ENCODE results near the gene ROBO3. TPM values are rescaled to one million over a fixed set of nuclear protein-coding genes. Genes with fewer than 3 reads are reported as not detected.

The ROBO3 gene
- total RNA-seq, 2 experiments from 2014 or later: 26.2 to 27.2 TPM

DNA sequence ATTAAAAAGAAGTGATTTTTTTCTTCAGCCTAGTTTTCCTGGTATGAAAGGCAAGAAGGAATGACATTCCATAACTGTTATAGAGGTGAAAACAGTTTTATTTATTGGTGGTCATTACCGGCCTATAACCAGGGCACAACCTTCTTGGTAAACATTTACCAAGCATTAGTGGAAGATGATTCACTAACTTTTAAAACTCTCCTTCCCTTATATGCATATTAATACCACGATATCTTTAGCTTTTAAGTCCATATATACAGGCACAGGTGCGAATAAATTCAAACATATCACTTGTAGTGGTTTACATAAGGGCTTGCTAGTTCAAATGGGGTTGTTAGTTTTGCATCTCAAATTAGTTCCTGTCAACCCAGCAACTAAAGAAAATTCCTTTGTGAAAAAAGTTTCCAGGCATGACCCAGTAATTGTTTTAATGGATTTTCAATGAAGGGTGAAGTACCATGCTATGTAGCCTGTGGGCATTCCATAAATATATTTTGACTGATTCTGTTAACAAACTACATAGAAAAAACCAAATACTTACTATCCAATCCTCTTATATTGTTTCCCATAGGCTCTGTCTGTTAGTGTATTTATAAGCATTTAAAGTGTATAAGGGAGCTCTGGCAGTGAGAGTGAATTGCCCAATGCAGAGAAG lies 30.6 kb upstream of the ROBO3 start:
- H3K27ac ChIP-seq (ENCODE audit: low read depth in 1 of 2, low read length in 2 of 2): no peak overlapping the region
- TF ChIP-seq, protein P1, sequence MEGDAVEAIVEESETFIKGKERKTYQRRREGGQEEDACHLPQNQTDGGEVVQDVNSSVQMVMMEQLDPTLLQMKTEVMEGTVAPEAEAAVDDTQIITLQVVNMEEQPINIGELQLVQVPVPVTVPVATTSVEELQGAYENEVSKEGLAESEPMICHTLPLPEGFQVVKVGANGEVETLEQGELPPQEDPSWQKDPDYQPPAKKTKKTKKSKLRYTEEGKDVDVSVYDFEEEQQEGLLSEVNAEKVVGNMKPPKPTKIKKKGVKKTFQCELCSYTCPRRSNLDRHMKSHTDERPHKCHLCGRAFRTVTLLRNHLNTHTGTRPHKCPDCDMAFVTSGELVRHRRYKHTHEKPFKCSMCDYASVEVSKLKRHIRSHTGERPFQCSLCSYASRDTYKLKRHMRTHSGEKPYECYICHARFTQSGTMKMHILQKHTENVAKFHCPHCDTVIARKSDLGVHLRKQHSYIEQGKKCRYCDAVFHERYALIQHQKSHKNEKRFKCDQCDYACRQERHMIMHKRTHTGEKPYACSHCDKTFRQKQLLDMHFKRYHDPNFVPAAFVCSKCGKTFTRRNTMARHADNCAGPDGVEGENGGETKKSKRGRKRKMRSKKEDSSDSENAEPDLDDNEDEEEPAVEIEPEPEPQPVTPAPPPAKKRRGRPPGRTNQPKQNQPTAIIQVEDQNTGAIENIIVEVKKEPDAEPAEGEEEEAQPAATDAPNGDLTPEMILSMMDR (IDR thresholded peaks at IDR 0.05): no peak
- H3K36me3 ChIP-seq (ENCODE audit: insufficient read depth, low read length): no peaks in the 10 kb centered on the region
- ChIA-PET CTCF (no interaction called here), POLR2A (no interaction called here)
- H3K4me3 ChIP-seq (ENCODE audit: low read length): no peak overlapping the region
- no peak overlapping the region for H3K4me3 Mint-ChIP-seq
- DNase-seq: no peak
- peaks cover 15% of the 10 kb centered on the region for H3K4me1 Mint-ChIP-seq (ENCODE audit: low read depth)
- peaks cover 59% of the 10 kb centered on the region for H3K27me3 Mint-ChIP-seq
- no peaks in the 10 kb centered on the region for H3K9me3 Mint-ChIP-seq
- peaks cover 0 to 4% of the 10 kb centered on the region in 2 experiments for H3K9me3 ChIP-seq (ENCODE audit: control insufficient read depth in 1 of 2, insufficient read depth in 1 of 2, low read length in 2 of 2)
- ATAC-seq (ENCODE audit: poor library complexity): no peak
- H3K36me3 Mint-ChIP-seq (ENCODE audit: low read depth): no peaks in the 10 kb centered on the region
- no peak overlapping the region for H3K27ac Mint-ChIP-seq
- H3K27me3 ChIP-seq (ENCODE audit: control insufficient read depth in 1 of 2, insufficient read depth in 2 of 2, low read length in 2 of 2): peaks cover 32 to 35% of the 10 kb centered on the region in 2 experiments
- H3K4me1 ChIP-seq (ENCODE audit: insufficient read depth, low read length): peaks cover 13% of the 10 kb centered on the region
- intact Hi-C loops (cut with DNase I, micrococcal nuclease): loop anchor here (2.0 to 10.0 kb wide), 5 partner anchors 34 to 420 kb away; partner anchors contain the start of genes ESAM (in 1 of the 2) and MSANTD2 (in 1 of the 2)

DNA sequence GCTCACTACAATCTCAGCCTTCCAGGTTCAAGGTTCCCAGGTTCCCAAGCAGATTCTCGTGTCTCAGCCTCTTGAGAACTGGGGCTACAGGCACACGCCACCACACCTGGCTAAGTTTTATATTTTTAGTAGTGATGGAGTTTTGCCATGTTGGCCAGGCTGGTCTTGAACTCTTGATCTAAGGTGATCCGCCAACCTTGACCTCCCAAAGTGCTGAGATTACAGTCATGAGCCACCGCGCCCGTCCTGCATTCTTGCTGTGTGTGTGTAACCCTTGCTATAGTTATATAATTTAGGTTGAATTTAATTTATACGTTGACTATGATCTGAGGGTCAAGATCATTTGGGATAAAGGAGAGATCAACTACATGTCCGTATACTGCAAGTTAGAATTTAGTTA lies 29.3 kb upstream of the ROBO3 start:
- Histone ChIP-seq H3K9me3 (ENCODE audit: control insufficient read depth in 1 of 2, insufficient read depth in 1 of 2, low read length in 2 of 2) (peaks cover 0 to 4% of the 10 kb centered on the region in 2 experiments), H3K4me1 (ENCODE audit: insufficient read depth, low read length) (peaks cover 19% of the 10 kb centered on the region), H3K36me3 (ENCODE audit: insufficient read depth, low read length) (no peaks in the 10 kb centered on the region), H3K27me3 (ENCODE audit: control insufficient read depth in 1 of 2, insufficient read depth in 2 of 2, low read length in 2 of 2) (peaks cover 42 to 48% of the 10 kb centered on the region in 2 experiments), H3K4me3 (ENCODE audit: low read length) (no peak overlapping the region), H3K27ac (ENCODE audit: low read depth in 1 of 2, low read length in 2 of 2) (no peak overlapping the region)
- no peaks in the 10 kb centered on the region for H3K36me3 Mint-ChIP-seq (ENCODE audit: low read depth)
- ChIA-PET CTCF (interaction anchor here (0.6 to 2.1 kb wide), 10 partner anchors 24 to 250 kb away, joined by 3 to 13 read pairs (median 4); no protein-coding TSS in a partner anchor), POLR2A (interaction anchor here (1.3 to 2.4 kb wide), 5 partner anchors 35 to 167 kb away, joined by 4 to 13 read pairs (median 7); no protein-coding TSS in a partner anchor)
- DNase-seq: no peak
- no peak overlapping the region for H3K27ac Mint-ChIP-seq
- peaks cover 71% of the 10 kb centered on the region for H3K27me3 Mint-ChIP-seq
- H3K4me1 Mint-ChIP-seq (ENCODE audit: low read depth): peaks cover 21% of the 10 kb centered on the region
- TF ChIP-seq, protein P1 (IDR thresholded peaks at IDR 0.05): no peak
- H3K9me3 Mint-ChIP-seq: no peaks in the 10 kb centered on the region
- peak overlapping the region; percentile 80 for H3K4me3 Mint-ChIP-seq
- intact Hi-C loops (cut with DNase I, micrococcal nuclease): loop anchor here (1.0 to 10.0 kb wide), 8 partner anchors 35 to 421 kb away; partner anchors contain the start of genes MSANTD2 (in 2 of the 2) and ESAM (in 1 of the 2)
- ATAC-seq (ENCODE audit: poor library complexity): no peak

DNA sequence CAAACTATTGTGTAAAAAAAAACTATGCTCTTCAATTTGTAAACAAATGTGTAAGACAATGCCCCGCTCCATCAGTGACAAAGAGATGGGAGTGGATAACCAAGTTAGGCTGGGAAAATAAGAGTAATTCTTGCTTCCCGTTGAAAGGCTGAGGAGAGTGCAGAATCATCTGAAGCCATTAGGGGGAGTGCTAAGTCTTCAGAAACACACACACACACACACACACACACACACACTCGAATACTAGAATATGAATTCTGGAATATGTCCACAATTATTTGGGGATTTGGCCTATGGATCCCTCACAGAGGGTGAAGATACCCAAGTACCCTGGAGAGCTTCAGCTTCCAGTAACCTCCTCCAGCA lies 27.8 kb upstream of the ROBO3 start:
- Histone ChIP-seq H3K4me1 (ENCODE audit: insufficient read depth, low read length) (peaks cover 19% of the 10 kb centered on the region), H3K27me3 (ENCODE audit: control insufficient read depth in 1 of 2, insufficient read depth in 2 of 2, low read length in 2 of 2) (peaks cover 51 to 56% of the 10 kb centered on the region in 2 experiments), H3K36me3 (ENCODE audit: insufficient read depth, low read length) (no peaks in the 10 kb centered on the region), H3K27ac (ENCODE audit: low read depth in 1 of 2, low read length in 2 of 2) (no peak overlapping the region), H3K4me3 (ENCODE audit: low read length) (no peak overlapping the region), H3K9me3 (ENCODE audit: control insufficient read depth in 1 of 2, insufficient read depth in 1 of 2, low read length in 2 of 2) (peaks cover 0 to 4% of the 10 kb centered on the region in 2 experiments)
- ATAC-seq (ENCODE audit: poor library complexity) (peak; percentile 45), DNase-seq (peak in 3 of 14 experiments; percentile 16 to 41 (median 35))
- H3K27ac Mint-ChIP-seq: no peak overlapping the region
- no peaks in the 10 kb centered on the region for H3K9me3 Mint-ChIP-seq
- TF ChIP-seq, protein P1 (IDR thresholded peaks at IDR 0.05): no peak
- H3K4me3 Mint-ChIP-seq: peak overlapping the region; percentile 74
- no peaks in the 10 kb centered on the region for H3K36me3 Mint-ChIP-seq (ENCODE audit: low read depth)
- CTCF ChIA-PET: interaction anchor here (1.0 to 2.1 kb wide), 8 partner anchors 16 to 194 kb away, joined by 3 to 13 read pairs (median 5); no protein-coding TSS in a partner anchor
- intact Hi-C loops (cut with DNase I, micrococcal nuclease): loop anchor here (1.0 to 10.0 kb wide), 9 partner anchors 37 to 423 kb away; partner anchors contain the start of genes ESAM (in 1 of the 2) and MSANTD2 (in 1 of the 2)
- peaks cover 83% of the 10 kb centered on the region for H3K27me3 Mint-ChIP-seq
- peaks cover 21% of the 10 kb centered on the region for H3K4me1 Mint-ChIP-seq (ENCODE audit: low read depth)
- POLR2A ChIA-PET: interaction anchor here (0.6 to 2.4 kb wide), 7 partner anchors 36 to 214 kb away, joined by 3 to 13 read pairs (median 4); partner anchors contain the start of genes SIAE and SPA17

Data from CD4-positive, alpha-beta T cell (primary cell).